ENCODE results near the gene TAX1BP3.
A peak's percentile ranks its signal among the peaks of the same experiment; 100 is the strongest.

Gene TAX1BP3

DNA sequence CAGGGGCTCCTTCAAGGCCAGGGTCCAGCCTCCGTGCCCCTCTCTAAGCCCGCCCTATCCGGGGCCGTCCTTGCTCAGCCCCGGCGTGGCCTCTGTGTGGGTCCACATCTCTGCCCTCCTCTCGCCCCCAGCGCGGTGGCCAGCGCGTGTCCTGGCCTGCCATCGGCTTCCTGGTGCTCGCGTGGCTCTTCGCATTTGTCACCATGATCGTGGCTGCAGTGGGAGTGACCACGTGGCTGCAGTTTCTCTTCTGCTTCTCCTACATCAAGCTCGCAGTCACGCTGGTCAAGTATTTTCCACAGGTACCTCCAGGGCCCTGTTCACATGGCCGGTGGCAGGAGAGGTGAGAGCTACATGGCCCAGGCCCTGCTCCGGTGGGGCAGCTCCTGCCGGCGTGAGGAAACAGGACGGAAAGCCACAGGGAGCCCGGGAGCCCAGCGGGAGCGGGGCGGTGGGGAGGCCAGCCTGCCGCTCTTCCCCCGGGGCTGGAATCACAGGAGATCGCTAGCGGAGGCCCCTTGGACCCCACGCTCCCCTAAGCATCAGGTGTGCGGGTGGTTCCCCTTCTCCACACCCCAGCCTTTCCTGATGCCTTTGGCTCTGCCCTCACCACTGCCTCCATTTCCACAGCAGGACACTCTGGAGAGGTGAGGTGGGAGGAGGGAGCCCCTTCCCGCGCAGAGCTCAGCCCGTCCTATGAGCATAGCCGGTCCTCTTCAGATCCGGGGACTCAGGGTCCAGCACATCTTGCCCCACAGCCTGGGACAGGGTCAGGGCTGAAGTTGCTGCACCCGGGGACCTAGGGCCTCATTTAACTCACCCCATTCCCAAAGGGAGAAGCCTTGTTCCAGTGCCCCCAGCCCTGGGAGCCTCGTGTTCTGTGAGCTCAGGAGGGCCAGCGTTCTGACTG, 10.2 kb downstream of the TAX1BP3 start:
- DNase-seq (ENCODE audit: low read depth), result no peak

DNA sequence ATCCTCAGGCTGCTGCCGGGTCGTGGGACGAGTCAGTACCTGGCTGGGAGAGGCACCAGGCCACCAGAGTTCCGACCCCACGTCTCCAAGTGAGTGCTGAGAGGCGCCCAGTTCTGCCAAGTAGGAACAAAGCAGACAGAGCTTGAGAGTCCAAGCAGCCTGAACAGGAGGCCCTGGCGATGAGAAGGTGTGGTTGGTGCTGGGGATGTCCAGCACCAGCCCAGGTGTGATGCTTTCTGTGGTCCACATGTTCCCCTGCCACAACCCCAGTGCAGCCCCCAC, 10.8 kb downstream of the TAX1BP3 start:
- DNase-seq (ENCODE audit: low read depth), result no peak

DNA sequence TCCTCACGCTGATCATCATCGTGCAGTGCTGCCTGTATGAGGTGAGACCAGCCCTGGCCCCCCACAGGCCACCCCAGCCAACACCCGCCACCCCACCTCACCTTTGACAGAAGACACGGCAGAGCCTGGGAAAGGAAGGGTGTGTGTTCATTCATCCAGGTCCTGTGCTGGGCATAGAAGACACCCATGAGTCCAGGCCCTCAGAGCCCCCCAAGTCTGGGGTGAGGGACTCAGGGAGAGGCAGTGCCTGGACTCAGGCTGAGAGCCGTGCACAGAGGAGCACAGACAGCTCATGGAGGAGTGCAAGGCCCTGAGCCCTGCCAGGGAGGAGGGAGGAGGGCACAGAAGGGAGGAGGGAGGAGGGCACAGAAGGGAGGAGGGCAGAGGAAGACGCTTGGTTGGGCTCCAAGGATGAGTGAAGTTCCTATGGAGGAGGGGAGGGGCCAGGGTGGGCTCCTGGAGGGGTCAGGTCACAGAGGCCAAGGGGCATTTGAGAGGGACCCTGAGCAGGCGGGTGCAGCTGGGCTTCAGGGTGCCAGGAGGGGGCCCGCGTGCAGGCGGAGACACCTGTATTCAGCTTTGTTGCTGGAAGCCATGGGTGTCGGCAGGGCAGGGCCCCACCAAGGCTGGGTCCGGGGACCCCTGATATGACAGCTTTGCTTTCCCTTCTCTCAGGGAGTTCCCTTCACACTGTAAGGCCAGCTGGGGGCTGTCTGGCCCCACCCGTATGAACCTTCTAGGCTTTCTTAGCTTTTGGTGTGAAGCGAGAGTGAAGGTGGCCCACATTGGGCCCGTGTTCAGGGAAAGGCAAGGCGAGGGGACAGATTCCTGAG, 11.4 kb downstream of the TAX1BP3 start:
- no peak for DNase-seq (ENCODE audit: low read depth)

DNA sequence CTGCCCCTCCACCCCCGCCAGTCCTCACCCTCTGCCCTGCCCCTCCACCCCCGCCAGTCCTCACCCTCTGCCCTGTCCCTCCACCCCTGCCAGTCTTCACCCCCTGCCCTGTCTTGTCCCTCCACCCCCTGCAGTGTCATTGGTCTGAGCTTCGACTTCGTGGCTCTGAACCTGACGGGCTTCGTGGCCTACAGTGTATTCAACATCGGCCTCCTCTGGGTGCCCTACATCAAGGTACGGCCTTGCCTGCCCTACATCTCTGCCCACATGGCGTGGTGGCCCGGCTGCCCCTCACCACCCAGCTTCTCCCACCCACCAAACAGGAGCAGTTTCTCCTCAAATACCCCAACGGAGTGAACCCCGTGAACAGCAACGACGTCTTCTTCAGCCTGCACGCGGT, 12.0 kb downstream of the TAX1BP3 start:
- no peak for DNase-seq (ENCODE audit: low read depth)

DNA sequence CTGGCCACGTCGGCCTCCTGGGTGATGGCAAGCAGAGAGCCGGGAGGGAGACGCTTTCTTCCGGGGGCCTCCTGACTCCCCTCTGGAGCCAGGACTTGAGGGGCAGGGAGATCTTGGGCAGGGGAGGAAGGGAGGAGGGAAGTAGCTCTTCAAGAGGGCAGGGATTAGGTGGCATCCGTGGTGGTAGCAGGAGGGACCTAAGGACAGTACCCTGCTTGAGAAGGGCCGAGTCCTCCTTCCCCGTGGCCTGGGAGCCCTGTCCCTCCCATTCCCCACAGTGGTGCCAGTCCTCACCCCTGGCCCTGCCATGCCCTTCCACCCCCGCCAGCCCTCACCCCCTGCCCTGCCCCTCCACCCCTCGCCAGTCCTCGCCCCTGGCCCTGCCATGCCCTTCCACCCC, 12.6 kb downstream of the TAX1BP3 start:
- DNase-seq (ENCODE audit: low read depth), result no peak

DNA sequence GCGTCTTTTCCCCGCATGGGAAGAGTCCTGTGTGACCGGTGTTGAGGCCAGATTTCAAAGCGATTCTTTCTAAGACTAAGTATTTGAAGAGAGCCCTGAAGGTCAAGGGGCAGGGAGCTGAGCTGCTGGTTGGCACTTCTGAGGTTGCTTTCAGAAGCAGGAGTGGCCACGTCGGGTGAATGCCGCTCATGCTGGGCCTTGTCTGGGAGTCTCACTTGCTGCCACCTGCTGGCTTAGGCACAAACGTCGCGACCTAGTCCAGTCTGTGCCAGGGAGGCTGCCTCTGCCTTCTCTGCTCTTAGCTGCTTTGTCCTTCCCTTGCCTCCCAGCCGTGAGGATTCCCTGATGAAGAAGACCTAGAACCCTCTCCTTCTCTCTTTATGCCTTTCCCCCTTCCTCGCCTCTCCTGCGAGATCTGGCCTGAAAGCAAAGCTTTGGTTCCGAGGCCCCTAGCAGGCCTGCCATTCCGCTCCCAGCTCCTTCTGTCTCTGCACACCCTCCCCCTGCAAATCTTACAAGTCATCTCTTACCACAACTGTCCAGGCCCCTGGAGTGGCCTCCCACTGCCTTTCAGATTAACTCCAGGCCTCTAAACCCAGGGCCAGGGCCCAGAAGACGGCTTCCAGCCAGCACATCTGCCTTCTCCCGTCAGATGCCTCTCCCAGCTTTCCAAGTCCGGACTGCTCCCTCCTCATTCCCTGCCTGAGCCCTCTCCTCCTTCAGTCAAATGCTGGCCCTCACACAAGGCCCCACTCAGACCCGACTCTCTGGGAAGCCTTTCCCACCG, 20.4 kb downstream of the TAX1BP3 start:
- DNase-seq (ENCODE audit: low read depth), result peak; percentile 26

DNA sequence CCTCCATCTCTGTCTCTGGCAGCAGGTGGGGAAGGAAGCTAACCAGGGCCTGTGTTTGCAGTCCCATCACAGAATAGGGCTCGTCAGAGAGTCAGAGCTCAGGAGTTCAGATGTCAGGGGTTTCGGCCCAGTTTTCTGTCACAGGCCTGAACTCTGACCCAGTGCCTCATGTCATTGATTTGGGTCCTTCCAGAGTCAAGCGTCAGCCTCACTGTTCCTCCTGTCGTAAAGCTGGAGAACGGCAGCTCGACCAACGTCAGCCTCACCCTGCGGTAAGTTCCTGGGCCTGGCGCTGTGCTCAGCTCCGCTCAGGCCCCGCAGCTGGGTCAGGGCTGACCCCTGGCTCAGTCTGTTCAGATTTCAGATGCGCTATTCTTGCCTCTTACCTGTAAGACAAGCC, 21.1 kb downstream of the TAX1BP3 start:
- no peak for DNase-seq (ENCODE audit: low read depth)

DNA sequence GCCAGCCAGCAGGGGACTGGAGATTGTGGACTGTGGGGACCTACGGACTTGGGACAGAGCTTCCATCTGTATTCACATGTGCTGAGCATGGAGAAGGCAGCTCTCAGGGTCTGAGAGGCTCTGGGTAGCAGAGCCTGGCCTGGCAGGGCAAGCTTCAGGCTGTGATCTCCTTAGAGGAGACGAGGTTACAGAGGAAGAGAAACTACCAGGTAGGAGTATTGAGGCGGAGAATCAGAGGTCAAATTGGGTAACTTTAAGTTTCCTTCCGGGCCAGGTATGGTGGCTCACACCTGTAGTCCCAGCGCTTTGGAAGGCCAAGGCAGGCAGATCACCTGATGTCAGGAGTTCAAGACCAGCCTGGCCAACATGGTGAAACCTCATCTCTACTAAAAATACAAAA, 23.1 kb downstream of the TAX1BP3 start:
- no peak for DNase-seq (ENCODE audit: low read depth)

DNA sequence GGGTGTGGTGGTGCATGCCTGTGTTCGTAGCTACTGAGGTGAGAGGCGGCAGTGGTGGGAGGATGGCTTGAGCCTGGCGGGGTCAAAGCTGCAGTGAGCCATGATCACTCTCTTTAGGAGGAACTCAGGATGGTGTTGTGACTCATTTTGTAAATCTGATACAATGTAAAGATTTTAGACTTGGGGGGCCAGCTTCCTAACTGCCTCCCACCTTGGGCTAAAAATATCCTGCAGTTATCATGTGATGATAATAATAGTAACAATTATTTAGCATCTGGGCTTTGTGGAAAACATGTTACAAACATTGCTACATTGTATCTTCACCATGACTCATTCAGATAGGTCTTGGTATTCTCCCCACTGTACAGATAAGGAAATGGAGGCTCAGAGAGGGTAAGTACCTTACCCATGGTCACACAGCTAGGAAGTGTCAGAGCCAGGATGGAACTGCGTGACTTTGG, 24.5 kb downstream of the TAX1BP3 start:
- DNase-seq (ENCODE audit: low read depth), result no peak

DNA sequence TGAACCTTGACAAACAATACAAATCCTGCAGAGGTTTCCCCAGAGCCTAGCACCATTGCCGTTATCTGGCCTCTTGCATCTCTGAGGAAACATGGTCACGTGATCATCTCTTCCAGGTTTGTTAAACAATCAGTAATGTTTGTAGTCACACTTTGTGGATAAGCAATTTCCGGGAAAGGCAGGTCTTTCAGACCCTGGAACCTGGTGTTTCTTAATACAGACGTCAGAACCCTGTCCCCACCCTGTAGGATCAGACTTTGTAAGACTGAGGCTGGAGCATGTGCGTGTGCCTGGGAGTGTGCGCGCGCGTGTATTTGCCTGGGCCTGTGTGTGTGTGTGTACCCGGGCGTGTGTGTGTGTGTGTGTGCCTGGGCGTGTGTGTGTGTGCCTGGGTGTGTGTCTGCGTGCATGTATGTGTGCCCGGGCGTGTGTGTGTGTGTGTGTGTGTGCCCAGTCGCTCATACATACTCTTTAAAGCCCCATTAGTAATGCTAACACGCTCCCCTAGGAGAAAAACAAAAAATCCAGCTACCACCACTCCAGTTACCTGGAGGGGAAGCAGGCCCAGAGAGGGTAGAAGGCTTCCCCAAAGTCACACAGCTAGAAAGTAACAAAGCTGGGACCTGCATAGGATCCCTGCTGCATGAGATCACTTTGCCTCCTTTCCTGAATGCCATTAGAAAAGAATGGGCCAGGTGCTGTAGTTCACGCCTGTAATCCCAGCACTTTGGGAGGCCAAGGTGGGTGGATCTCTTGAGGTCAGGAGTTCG, 26.5 kb downstream of the TAX1BP3 start:
- no peak for DNase-seq (ENCODE audit: low read depth)

DNA sequence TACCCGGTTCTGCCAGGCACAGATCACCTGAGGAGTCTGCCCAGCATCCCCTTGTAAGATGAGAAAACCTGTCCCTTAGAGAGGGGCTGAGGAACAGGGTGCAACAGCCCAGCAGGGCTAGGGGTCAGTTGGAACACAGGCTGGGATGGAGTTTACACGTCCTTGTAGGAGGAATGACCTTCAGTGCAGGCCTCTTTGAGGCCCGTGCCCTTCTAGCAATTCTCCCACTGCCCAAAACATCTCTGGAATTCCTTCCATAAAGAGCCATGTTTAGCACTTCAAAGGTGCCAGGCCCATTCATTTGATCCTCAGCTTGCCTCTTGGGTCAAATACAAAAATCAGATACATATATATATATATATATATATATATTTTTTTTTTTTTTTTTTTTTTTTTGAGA, 27.4 kb downstream of the TAX1BP3 start:
- no peak for DNase-seq (ENCODE audit: low read depth)

DNA sequence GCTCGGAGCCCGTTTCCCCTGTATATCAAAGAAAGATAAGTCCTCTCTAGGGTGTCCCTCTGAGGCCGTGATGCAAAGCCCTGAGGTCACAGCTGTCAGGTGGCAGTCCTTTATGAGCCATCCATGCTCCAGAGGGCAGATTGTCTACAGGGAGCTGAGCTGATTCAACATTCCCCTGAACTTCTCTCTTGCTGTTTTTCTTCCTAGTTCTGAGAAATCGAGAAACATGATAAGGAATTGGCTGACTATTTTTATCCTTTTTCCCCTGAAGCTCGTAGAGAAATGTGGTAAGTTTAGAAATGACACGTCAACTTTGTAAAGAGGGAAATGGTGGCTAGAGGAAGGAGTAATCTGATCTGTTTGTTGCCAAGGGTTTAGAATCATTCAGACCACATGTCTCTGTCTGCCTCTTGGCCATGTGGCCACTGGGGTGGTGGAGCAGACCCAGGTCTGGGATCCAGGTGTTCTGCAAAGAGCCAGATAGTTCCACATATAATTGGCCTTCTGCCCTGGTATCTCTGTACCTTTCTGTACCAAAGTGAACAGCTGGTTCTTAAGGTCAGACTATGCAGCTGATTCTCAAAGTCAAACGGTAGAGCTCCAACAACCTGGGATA, 28.3 kb downstream of the TAX1BP3 start:
- DNase-seq (ENCODE audit: low read depth), result no peak

DNA sequence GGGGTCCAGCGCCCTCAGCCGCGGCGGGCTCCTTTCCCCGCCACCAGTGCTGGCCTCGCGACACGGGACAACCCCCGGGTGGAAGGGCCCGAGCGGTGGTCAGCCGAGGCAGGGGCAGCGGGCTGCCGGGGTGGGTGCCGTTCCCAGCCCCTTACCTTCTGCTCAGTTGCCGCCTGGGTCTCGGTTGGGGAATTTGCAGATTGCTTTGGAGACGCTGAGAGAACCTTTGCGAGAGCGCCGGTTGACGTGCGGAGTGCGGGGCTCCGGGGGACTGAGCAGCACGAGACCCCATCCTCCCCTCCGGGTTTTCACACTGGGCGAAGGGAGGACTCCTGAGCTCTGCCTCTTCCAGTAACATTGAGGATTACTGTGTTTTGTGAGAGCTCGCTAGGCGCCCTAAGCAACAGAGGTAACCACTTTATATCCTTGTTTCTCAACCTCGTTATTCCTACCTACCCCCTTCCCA, 31.4 kb downstream of the TAX1BP3 start:
- DNase-seq (ENCODE audit: low read depth), result no peak

DNA sequence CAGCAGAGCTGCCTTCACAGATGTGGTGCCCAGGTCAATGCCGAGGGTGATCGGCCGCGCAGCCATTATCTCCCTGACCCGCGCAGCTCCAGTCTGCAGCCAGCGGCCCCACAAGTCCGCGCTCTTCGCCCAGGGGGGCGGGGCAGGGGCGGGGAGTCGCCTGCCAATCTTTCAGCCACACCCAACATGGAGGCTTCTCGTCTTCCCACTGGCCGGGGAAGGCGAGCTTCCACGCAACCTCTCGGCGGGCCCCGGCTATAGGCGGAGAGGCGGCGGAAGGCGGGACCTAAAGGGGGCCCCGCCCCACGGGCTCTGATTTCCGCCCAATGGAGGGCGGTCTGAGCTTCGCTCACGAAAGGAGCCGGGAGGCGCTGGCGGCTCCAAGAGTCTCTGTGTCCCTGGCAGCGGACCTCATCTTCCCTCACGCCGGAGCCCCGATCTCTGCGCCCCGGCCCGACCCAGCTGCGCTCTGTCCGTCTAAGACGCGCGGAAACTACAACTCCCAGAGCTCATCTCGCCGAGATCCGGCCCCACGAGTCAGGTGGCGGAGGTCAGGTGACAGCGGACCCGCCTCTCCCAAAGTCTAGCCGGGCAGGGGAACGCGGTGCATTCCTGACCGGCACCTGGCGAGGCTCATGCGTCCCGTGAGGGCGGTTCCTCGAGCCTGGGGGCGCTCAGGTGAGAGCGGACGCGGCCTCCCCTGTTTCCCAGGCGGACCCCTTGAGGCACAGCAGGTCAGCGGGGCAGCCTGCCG, 32.0 kb downstream of the TAX1BP3 start, which contains the start of the genes CTNS and SHPK:
Gene CTNS, plus strand, starts transcription at position 607 of the 754 bp plus-strand sequence. CDS start 3,447 bp downstream, outside the sequence.
Gene SHPK, minus strand, starts transcription at position 97 of the 754 bp plus-strand sequence. Its CDS starts 31 bp downstream, at position 66.
- DNase-seq (ENCODE audit: low read depth), result peak; percentile 89

DNA sequence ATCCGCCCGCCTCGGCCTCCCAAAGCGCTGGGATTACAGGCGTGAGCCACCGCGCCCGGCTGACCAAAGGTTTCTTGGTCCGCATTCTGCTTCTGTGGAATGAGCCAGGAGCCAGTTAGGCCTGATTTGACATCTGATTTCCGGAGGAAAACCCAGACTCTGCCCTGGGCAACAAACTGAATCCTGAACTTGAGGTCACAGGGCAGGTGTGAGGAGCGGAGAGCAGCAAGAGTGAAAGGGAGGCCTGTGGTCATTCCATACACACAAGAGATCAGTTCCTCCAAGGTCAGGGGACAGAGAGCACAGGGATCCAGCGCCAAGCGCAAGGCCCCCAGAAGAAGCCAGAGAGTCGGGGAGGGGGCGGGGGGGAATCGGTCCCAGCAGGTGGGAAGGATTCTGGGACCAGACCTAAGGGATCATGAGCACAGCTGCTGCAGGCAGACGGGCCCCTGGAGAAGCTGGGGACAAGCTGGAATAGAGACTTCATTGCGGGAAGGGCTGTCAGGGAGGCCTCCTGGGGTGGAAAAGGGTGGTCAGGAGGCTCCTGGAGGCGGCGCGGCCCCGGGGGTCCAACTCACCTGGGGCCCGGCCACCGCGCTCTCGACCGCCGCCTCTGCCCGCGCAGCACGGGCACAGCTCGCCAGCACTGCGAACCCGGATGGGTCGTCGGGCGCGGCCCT, 32.8 kb downstream of the TAX1BP3 start:
- no peak for DNase-seq (ENCODE audit: low read depth)

DNA sequence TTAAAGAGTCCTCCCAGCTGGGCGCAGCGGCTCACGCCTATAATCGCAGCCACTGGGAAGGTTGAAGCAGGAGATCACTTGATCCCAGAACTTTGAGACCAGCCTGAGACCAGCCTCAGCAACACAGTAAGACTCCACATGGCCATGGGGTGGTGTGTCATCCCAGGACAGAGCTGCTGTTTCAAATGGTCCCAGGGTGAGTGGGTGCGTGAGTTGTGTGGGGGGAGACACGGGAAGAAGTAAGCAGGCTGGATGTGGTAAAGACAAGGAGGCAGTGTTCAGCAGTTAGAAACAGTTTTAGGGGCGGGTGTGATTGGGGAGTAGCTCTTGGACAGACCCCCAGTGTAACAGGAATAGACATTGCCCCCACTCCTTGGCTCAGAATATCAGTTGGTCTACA, 36.1 kb downstream of the TAX1BP3 start:
- no peak for DNase-seq (ENCODE audit: low read depth)

DNA sequence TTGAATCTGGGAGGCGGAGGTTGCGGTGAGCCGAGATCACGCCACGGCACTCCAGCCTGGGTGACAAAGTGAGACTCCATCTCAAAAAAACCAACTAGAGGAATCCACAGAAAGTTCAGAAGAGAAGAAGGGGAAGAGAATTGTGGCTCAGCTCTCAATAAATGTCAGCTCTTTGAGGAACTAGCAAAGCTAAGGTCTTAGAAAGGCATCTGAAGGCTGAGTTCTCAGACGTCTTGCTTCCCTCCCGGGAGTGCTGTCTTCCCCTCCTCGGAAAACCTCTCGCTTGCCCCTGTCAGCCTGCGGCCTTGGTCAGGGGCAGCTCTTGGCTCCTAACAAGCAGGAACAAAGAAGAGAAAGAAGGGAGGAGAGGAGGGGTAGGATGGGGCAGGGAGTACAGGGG, 37.6 kb downstream of the TAX1BP3 start:
- DNase-seq (ENCODE audit: low read depth), result no peak

DNA sequence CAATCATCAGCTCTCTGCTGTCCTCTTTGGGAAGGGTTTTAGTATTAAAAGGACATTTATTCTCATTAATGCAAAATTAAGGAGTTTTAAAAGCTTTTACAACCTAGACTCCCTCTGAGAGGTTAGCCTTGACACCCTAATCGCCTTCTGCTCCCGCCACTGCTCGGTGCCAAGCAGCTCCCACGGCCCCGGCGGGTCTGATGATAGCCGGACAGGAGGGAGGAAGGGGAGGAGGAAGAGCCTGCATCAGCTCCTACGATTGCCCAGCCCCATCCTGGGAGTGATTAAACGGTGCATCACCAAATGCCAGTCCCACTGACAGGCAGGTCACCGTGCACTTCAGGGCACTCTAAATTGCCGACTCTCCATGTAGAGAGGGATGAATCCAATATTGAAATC, 40.6 kb downstream of the TAX1BP3 start:
- DNase-seq (ENCODE audit: low read depth), result no peak

Data from activated T-cell treated with anti-CD3 and anti-CD28 coated beads for 1 hour (primary cell).